Measurements from ENCODE around the gene CD96. TPM values are rescaled to one million over a fixed set of nuclear protein-coding genes. Genes with fewer than 3 reads are reported as not detected.
"Not testable (repeated sequence)": the region's sequence is repeated elsewhere in the genome, so short reads cannot be mapped to it uniquely, and the experiment has no call there.

Gene CD96
- total RNA-seq, 2 donors from 2014 or later = 3.3 to 4.3 TPM

GRCh38 chr3:111547631-111548030 is 5.6 kb downstream of the CD96 start:
- ATAC-seq (no peak), DNase-seq (peak in 1 of 2 donors; percentile 10)
- intact Hi-C loops (cut with DNase I, micrococcal nuclease) = no loop called here

- intact Hi-C loops (cut with DNase I, micrococcal nuclease) = no loop called here
- no peak for DNase-seq
- no peak for ATAC-seq
These were observed 6.1 kb downstream of the CD96 start for GRCh38 chr3:111548092-111548491.

DNA sequence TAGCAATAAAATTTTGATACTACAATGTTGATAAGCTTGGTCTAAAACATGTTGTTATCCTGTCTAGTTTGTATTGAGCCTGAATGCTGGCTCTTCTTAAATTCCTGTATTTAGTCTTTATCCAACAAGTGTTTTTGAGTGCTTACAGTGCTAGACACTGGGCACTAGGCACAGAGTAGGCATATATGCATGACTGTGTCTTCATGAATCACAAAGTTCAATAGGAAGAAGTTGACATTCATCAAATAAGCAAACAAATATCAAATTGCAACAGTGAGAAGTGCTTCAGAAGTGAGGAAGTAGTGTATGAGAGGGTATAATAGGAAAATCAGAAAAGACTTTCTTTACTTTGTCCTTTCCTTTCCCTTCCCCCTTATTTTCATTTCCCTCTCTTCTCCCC is 6.8 kb downstream of the CD96 start:
- no peak for DNase-seq
- no peak for ATAC-seq
- intact Hi-C loops (cut with DNase I, micrococcal nuclease) = no loop called here

- DNase-seq; ATAC-seq; intact Hi-C loops (cut with DNase I, micrococcal nuclease): not testable (repeated sequence)
These were observed 19.9 kb downstream of the CD96 start for GRCh38 chr3:111561902-111562301.

DNA sequence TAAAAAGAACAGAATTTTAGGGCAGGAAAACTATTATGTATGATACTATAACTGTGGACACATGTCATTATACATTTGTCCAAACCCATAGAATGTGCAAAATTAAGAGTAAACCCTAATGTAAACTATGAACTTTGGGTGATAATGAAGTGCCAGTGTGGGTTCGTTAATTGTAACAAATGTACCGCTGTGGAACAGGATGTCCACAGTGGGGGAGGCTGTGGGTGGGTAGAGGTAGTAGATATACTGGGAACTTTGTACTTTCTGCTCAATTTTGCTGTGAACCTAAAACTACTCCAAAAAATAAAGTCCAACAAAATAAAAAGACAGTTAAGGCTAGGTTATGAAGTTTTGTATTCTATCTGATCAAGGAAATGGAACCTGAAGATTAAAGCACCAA is 24.8 kb downstream of the CD96 start:
- intact Hi-C loops (cut with DNase I, micrococcal nuclease) = no loop called here
- ATAC-seq (no peak), DNase-seq (no peak)

GRCh38 chr3:111568355-111568754 is 26.4 kb downstream of the CD96 start:
- DNase-seq (no peak), ATAC-seq (no peak)
- intact Hi-C loops (cut with DNase I, micrococcal nuclease) = no loop called here

DNA sequence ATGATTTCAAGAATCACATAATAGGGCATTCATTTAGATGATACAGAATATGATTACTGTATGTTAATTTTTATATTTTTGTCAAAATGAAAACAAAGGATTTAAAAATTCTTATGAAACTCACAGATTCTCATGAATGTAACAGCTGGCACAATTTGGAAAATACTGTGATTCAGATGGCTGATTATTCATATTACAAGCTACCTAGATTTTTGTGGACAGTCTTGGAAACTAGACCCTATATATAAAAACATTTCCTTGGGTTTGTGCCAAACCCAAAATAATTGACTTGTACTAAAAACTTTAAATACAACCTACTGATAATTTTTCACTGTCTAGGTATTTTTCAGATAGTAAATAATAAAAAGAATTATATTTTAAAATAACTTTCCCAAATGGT is 26.9 kb downstream of the CD96 start:
- no peak for DNase-seq
- intact Hi-C loops (cut with DNase I, micrococcal nuclease) = no loop called here
- no peak for ATAC-seq

- DNase-seq (no peak), ATAC-seq (no peak)
- intact Hi-C loops (cut with DNase I, micrococcal nuclease) = no loop called here
These were observed 28.5 kb downstream of the CD96 start for GRCh38 chr3:111570404-111571030.

DNA sequence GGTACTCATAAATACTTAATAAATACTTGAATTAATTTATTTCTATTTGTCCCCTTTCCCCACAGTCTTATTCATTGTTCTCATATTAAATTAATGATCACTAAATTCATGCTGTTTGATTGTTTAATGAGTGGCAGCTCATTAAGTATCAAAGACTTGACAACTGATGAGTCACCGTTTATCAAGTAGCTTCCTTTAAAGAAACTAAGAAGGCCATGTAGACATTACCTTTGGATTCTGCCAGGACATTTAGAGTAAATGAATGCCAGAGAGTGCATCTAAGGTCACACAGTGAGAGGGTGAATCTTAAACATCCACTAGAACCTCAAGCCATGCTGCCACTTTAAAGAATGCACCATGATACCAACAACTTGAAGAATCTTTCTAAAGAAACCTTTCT is 29.3 kb downstream of the CD96 start:
- ATAC-seq (no peak), DNase-seq (no peak)
- intact Hi-C loops (cut with DNase I, micrococcal nuclease) = no loop called here

DNA sequence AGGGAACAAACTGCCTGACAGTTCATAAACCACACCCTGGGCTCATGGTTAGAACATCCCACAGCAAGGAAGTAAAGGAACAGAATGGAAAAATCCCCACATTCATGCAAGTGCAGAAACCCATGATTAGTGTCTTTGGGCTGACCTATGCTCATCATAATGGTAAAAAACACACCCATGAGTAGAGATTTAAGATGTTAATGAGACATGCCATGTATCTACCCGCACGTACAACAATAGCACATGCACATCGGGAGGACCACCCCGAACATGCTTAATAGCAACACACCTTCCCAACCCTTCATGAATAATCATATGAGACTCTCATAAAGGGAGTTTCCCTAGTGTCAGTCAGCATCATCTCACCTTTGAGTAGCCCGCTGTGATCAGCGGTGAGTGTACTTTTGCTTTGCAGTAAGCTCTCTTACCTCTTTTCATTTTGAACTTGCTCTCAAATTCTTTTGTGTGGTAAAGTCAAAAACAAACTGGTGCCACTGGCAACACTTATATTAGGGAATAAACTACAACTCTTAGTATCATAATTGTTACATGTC is 30.0 kb downstream of the CD96 start:
- ATAC-seq = no peak
- intact Hi-C loops (cut with DNase I, micrococcal nuclease) = no loop called here
- DNase-seq = no peak

DNA sequence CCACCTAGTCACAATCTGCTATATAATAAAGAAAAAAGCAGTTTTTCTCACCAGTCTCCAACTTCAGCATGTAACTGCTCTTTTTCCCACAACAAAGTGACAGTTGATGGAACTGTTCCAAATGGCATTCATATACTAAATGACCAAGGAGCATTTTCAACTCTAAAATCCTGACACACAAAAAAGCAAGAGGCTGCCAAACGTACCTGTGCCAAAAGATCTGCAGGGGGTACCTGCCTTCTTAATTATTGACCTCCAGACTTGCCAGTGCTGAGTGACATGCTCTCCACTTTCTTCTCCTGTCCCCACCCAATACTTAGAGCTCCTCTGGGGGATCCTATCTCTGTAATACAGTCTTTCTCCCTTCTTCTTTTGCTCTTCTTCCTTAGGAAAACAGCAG is 35.1 kb downstream of the CD96 start:
- ATAC-seq = no peak

GRCh38 chr3:111577798-111578685 is 36.0 kb downstream of the CD96 start:
- ATAC-seq (peak; percentile 55), DNase-seq (no peak)
- intact Hi-C loops (cut with DNase I, micrococcal nuclease) = no loop called here

More for the DNA sequence above, 35.1 kb downstream of the CD96 start:
- intact Hi-C loops (cut with DNase I, micrococcal nuclease) = no loop called here
- DNase-seq = no peak

GRCh38 chr3:111578867-111579266 is 36.9 kb downstream of the CD96 start:
- DNase-seq = no peak

DNA sequence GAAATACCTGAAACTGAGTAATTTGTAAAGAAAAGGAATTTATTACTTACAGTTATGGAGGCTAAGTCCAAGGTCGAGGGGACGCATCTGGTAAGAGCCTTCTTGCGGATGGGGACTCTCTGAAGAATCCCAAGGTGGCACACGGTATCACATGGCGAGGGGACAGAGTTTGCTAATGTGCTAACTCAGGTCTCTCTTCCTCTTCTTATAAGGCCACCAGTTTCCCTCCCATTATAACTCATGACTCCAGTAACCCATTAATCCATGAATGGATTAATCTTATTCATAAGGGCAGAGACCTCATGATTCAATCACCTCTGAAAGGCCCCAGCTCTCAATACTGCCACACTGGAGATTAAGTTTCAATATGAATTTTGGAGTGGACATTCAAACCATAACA is 37.5 kb downstream of the CD96 start:
- intact Hi-C loops (cut with DNase I, micrococcal nuclease) = no loop called here
- no peak for DNase-seq

More at GRCh38 chr3:111578867-111579266, 36.9 kb downstream of the CD96 start:
- intact Hi-C loops (cut with DNase I, micrococcal nuclease) = no loop called here
- ATAC-seq = no peak

GRCh38 chr3:111581403-111582119 is 39.6 kb downstream of the CD96 start:
- DNase-seq (no peak), ATAC-seq (no peak)
- intact Hi-C loops (cut with DNase I, micrococcal nuclease) = no loop called here

More for the DNA sequence above, 37.5 kb downstream of the CD96 start:
- ATAC-seq = no peak

DNA sequence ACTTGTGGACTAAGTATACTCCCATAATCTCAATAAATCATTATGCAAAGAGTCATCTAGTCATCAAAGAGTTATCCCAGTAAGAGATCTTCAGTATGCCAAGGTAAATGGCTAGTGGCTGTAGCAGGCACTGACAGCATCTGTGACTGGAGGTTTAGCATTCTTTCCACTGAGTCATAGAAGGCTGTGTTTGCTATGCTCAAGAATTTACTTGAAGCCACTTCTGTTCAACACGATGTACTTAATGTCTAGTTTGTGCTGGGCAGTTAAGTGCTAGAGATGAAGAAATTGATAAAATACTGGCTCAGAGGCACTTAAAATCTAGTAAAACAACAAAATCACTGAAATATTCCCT is 40.1 kb downstream of the CD96 start:
- DNase-seq (no peak), ATAC-seq (no peak)
- intact Hi-C loops (cut with DNase I, micrococcal nuclease) = no loop called here

GRCh38 chr3:111584744-111585143 is 42.7 kb downstream of the CD96 start:
- ATAC-seq (no peak), DNase-seq (no peak)
- intact Hi-C loops (cut with DNase I, micrococcal nuclease) = no loop called here

DNA sequence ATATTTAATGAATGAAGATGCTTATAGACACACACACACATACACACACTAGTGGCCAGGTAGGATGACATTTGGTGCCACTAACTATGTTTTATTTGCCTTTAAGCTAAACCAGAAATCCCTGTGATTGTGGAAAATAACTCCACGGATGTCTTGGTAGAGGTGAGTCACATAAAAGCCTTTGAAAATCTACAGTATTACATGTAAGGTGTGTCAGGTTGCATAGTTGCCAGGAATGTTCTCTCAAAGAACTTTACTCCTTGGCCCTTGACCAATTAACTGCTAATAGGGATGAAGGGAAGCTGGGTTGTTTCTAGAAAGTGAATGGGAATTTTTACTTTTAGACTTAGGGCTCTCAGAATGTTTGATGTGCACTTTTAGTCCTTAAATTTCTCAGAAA is 43.2 kb downstream of the CD96 start:
- intact Hi-C loops (cut with DNase I, micrococcal nuclease) = no loop called here
- DNase-seq (no peak), ATAC-seq (no peak)

DNA sequence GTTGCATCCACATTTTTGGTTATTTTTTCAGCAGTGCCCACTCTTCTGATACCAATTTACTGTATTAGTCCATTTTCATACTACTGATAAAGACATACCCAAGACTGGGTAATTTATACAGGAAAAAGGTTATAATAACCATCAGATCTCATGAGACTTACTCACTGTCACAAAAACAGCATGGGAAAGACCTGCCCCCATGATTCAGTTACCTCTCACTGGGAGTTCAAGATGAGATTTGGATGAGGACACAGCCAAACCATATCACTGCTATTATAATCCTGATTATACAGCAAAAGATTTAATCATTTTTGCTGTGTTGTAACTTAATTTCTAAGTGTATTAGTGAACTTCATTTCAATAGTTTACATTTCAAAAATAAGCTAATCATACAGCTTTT is 46.5 kb downstream of the CD96 start:
- ATAC-seq = no peak
- DNase-seq = no peak
- intact Hi-C loops (cut with DNase I, micrococcal nuclease) = no loop called here
